Measurements from ENCODE around the gene VNN1.

DNA sequence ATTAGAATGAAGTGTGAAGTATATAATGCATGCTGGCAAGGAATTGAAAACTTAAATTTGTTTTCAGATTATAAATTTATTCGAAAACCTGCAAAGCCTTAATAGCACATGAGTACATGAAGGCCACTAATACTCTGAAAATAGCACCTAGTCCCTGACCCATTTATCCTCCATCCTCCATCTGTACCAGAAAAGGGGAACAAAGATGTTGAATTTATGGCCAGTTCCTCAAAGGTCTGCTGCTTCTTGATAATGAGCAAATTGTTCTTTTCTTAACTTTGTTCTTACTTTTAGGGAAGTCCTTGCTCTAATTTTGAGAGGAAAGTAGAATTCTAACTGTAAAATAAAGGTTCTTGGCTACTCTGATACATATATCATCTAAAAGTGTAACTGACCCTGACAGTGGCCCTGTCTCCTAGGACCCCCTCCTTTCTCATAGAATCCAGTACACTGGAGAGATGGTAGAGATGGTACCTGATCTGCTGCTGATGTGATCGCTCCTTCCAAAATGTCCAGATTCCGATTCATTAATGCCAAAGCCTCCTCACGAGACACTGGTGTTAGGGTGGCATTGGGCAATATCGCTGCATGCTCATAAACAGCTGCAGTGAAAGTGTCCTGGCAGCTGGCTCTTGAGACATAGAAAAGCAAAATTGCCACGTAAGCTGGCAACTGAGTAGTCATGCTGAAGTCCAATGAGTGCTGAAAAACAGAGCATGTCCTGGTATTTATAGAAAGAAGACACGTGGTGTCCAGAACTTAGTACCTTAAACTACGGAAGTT, at the start of gene VNN1:
- TF ChIP-seq, protein P1, sequence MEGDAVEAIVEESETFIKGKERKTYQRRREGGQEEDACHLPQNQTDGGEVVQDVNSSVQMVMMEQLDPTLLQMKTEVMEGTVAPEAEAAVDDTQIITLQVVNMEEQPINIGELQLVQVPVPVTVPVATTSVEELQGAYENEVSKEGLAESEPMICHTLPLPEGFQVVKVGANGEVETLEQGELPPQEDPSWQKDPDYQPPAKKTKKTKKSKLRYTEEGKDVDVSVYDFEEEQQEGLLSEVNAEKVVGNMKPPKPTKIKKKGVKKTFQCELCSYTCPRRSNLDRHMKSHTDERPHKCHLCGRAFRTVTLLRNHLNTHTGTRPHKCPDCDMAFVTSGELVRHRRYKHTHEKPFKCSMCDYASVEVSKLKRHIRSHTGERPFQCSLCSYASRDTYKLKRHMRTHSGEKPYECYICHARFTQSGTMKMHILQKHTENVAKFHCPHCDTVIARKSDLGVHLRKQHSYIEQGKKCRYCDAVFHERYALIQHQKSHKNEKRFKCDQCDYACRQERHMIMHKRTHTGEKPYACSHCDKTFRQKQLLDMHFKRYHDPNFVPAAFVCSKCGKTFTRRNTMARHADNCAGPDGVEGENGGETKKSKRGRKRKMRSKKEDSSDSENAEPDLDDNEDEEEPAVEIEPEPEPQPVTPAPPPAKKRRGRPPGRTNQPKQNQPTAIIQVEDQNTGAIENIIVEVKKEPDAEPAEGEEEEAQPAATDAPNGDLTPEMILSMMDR (IDR thresholded peaks at IDR 0.05) = no peak
- TF ChIP-seq POLR2AphosphoS5 (IDR thresholded peaks at IDR 0.05) = no peak
